Activated CD4-positive, CD25-positive, alpha-beta regulatory T cell treated with anti-CD3 and anti-CD28 coated beads, Interleukin-2, amount 50 U/mL, for 24 hours (primary cell): ENCODE results near the gene CGNL1.
A peak's percentile ranks its signal among the peaks of the same experiment; 100 is the strongest.

ENCODE experiments used
- ATAC-seq, 2 donors: fragments of 150-1000 bp; cut with Tn5 transposase; one replicate each; pipeline ENCODE4 v1.10.0; 2021; ENCODE audit warnings: mild to moderate bottlenecking in 1 of 2, moderate library complexity in 1 of 2

Gene CGNL1

GRCh38 chr15:57503051-57503702 lies 126.9 kb downstream of the CGNL1 start:
- no peak for ATAC-seq

DNA sequence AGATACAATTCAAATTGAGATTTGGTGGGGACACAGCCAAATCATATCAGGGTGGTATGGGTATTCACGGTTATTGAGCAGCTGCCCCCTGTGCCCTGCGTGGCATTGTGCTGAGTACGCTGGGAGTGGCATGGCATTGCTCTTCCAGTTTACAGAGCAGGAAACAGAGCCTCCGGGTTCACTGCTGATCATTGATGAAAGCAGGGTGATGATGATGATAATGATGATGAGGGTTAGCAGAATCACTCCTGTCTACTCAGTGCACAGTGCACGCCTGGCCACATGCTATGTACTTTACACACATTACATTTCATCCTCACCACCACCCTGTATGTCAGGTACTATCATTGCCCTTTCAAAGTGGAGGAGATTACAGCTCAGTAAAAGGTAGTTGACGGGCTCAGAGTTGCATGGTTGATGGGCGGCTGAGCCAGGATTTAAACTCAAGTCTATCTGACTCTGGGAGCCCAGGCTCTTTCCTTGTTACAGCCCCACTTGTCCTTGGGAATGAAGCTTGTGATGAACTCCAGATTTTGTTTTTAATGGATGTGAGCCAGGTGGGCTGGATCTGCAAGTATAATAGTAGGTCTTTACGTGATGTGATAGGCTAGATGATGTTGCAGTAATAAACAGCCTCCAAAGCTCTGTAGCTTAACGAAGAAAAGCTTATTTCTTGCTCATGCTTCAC lies 127.8 kb downstream of the CGNL1 start:
- ATAC-seq, result no peak

- ATAC-seq, result no peak
Observed at GRCh38 chr15:57504599-57504940, 128.3 kb downstream of the CGNL1 start.

DNA sequence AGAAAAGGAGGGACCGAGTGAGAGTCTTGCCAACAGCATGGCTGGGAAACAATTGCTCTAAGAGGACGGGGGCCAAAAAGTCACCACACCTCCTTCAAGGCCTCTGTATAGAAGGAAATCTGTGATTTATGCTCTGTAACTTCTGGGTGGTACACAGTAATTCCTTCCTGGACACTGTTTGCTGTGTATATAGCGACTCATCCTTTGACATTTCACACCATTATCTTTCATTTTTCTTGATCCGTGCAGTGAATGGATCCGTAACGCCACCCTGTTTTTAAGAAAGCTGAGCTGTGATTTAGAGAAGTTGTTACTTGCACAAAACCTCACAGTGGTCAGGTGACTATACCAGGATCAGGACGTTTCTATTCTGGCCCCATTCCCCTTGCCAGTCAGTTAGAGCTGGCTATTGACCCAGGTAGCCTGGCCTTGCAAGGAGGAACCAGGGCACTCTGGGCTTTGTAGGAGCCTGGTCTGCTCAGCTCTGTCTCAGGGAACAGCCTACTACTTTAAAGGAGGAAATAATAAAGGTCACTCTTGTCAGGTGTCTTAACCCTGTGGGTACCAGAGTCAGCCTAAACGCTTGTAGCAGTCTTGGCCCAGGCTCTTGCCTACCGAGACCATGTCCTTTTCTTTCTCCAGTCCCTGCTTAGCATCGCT lies 128.9 kb downstream of the CGNL1 start:
- no peak for ATAC-seq

- no peak for ATAC-seq
Observed at GRCh38 chr15:57505949-57506391, 129.7 kb downstream of the CGNL1 start.

DNA sequence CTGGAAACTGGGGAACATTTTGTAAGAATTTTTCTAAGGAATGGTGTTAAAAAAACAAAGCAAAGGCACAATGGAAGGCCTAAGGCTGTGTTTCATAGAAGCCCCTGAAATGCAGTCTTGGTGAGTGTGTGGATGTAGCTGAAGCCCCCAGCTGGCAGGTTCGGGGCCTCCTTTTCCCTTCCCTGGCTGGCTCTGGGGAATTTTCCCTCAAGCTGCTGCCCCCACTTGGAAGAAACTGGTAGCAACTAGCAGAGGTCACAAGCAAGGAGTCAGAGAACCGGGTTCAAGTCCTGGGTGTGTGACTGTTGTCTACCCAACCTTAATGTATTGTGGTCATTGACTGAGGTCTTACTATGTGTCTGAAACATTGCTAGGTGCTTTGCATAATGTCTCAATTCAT lies 130.1 kb downstream of the CGNL1 start:
- ATAC-seq, result no peak

GRCh38 chr15:57507111-57507510 lies 130.8 kb downstream of the CGNL1 start:
- no peak for ATAC-seq

DNA sequence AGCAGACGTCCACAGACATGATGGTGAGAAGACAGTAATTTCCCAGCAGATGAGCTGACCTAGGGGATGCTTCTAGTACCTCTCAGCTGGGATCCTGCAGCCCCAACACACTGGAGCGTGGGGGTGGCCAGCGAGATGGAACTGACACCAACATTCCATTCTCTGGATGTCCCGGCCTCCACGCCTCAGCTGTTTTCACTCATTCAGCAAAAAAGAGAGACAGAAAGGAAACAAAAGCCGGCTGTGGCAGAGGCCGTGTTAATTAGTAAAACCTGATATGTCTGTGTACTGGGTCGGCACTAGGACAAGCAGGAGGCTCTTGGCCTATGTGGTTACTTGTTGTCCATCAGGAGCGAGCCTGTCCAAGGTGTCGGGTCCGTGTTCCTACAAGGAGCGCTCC lies 132.8 kb downstream of the CGNL1 start:
- no peak for ATAC-seq

DNA sequence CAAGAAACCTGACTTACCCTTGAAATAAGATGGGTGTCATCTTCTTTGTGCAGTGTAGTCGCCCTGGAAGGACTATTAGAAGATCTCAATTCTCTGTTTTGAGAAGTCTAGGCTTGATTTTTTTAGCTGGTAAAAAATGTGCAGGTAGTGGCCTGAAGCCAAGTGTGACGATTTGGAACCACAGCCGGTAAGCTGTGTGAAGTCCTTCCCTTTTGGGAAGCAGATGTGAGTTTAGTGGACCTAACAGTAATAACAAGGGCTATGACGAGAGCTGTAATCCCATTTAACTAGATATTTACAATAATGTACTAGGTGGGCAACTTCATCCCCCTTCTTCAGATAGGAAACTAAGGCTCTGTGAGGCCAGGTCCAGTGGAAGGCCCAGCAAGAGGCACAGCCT lies 133.7 kb downstream of the CGNL1 start:
- no peak for ATAC-seq

DNA sequence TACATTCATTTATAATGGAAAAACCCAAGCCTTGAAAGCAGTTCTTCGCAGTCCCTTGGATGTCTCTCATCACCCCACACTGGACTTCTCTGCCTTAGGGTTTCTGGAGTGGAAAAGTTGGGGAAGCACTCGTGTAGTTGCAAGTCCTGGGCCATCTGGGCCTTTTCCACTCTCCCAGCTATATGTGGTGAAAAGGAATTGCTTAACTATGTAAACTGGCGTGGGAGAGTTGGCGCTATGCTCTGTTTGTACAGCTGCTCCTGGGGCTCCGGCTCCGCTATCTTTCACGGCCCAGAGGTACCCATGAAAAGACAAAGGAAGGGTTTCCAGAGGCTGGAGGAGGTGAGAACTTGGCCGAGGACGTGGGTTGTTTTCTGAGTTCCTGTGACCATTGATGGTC lies 134.3 kb downstream of the CGNL1 start:
- ATAC-seq, result no peak

- no peak for ATAC-seq
Observed at GRCh38 chr15:57516327-57517029, 140.2 kb downstream of the CGNL1 start.

- no peak for ATAC-seq
Observed at GRCh38 chr15:57517030-57517671, 140.8 kb downstream of the CGNL1 start.

GRCh38 chr15:57518779-57519405 lies 142.6 kb downstream of the CGNL1 start:
- ATAC-seq, result no peak

- ATAC-seq, result no peak
Observed at GRCh38 chr15:57519806-57520205, 143.5 kb downstream of the CGNL1 start.

- no peak for ATAC-seq
Observed at GRCh38 chr15:57521503-57521902, 145.2 kb downstream of the CGNL1 start.

DNA sequence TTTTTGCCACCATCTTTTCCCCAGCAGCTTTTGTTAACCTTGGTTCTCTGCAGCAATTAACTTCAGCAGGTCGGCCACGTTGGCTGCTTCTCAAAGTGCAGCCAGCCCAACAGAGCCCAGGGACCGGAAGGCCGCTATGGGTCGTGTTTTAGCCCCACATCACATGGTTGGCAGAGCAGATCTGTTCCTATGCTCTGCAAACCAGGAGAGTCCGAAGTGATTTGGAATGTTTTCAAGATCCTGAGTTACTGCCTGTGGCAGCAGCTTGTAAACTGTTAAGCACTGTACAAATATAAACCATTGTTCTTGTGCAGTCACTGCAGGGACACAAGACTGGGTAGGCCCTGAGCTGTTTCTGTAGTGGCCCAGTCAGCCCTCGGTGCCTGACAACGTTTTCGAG lies 145.8 kb downstream of the CGNL1 start:
- no peak for ATAC-seq

GRCh38 chr15:57525581-57525980 lies 149.3 kb downstream of the CGNL1 start:
- no peak for ATAC-seq

DNA sequence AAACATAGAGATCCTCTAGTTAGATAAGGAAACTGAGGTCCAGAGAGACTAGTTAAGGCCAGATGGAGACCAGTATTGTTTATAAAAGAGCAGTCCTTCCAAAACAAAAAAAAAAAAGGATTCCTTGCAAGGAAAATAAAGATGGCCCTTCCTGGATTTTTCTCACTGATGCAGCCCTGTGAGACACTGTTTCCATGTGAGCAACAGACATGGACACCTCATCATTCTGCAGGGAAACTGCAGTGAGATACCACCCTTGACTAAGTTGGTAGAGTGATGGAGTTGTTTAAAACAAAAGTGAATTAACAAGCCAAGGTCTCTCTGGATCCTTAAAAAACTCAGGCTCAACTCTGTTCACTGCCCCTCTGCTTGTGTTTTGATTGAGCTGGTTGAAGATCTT lies 149.8 kb downstream of the CGNL1 start:
- no peak for ATAC-seq

DNA sequence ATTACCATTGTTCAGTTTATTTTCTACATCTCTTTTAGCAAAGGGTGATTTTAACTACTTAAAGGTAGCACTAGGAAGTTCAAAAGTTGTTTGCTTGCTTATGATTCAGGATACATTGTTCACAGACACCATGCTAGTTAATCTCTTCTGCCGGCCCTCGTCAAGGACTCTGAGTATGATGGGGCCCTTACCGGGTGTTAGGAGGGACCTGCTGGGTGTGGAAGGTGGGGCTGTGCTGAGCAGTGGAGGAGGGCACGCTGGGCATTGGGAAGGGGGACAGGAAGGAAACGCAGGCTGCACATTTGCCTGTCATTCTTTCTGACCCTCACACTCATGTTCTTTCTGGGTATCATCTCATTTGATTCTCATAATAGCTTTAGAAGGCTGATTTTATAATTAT lies 150.3 kb downstream of the CGNL1 start:
- no peak for ATAC-seq

GRCh38 chr15:57527382-57528091 lies 151.2 kb downstream of the CGNL1 start:
- peak in 1 of 2 donors; percentile 33 for ATAC-seq

DNA sequence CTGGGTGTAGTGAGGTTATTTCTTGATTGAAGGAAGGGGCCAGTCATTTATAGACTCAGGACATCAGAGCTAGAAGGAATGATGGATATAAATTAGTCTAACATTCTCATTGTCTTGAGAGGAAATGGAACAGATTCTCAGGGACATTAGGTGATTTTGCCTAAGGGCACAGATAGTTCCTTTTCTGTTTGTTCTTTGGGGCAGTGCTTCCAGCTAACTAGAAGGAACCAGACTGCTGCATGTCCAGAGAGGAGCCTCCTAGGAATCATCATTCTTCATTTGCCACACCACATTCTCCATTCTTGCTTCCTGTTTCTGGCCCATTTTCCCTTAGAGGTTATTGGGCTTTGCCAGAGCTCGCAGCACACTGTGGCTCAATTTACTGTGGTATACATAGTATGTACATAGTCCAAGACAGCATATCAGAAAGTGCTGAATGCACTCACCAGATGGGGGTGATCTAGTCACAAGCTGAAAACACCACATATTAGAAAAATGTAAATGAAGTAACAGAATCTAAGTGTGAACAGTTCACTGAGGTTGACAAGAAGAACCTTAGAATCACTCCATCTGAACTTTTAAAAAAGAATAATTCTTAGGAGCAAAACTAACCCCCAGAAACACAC lies 152.7 kb downstream of the CGNL1 start:
- ATAC-seq, result no peak
